ENCODE data around the gene ALS2CL.
A peak's percentile ranks its signal among the peaks of the same experiment; 100 is the strongest.

Gene ALS2CL

GRCh38 chr3:46695962-46696894, 2.7 kb upstream of the ALS2CL start:
- H3K27ac ChIP-seq (ENCODE audit: low read length): no peak overlapping the region
- no peaks in the 10 kb centered on the region for H3K36me3 ChIP-seq (ENCODE audit: control insufficient read depth, low read depth, low read length)
- H3K4me3 ChIP-seq (ENCODE audit: low read length): no peak overlapping the region
- H3K4me1 ChIP-seq (ENCODE audit: control insufficient read depth, low read depth, low read length): peaks cover 9% of the 10 kb centered on the region
- no peak overlapping the region for H3K9ac ChIP-seq (ENCODE audit: low read length)
- no peaks in the 10 kb centered on the region for H3K9me3 ChIP-seq (ENCODE audit: control insufficient read depth, low read depth, low read length)
- peaks cover 26% of the 10 kb centered on the region for H3K27me3 ChIP-seq (ENCODE audit: control insufficient read depth, insufficient read depth, low read length)

GRCh38 chr3:46695177-46695961, 1.9 kb upstream of the ALS2CL start:
- peaks cover 21% of the 10 kb centered on the region for H3K27me3 ChIP-seq (ENCODE audit: control insufficient read depth, insufficient read depth, low read length)
- no peaks in the 10 kb centered on the region for H3K36me3 ChIP-seq (ENCODE audit: control insufficient read depth, low read depth, low read length)
- H3K9ac ChIP-seq (ENCODE audit: low read length): no peak overlapping the region
- no peaks in the 10 kb centered on the region for H3K9me3 ChIP-seq (ENCODE audit: control insufficient read depth, low read depth, low read length)
- H3K4me3 ChIP-seq (ENCODE audit: low read length): no peak overlapping the region
- H3K27ac ChIP-seq (ENCODE audit: low read length): no peak overlapping the region
- H3K4me1 ChIP-seq (ENCODE audit: control insufficient read depth, low read depth, low read length): peaks cover 9% of the 10 kb centered on the region

- peaks cover 9% of the 10 kb centered on the region for H3K4me1 ChIP-seq (ENCODE audit: control insufficient read depth, low read depth, low read length)
- no peak overlapping the region for H3K27ac ChIP-seq (ENCODE audit: low read length)
- H3K9ac ChIP-seq (ENCODE audit: low read length): no peak overlapping the region
Measured at GRCh38 chr3:46694520-46694919, 1.0 kb upstream of the ALS2CL start.

GRCh38 chr3:46693892-46694226, 380 bp upstream of the ALS2CL start:
- Histone ChIP-seq H3K9me3 (ENCODE audit: control insufficient read depth, low read depth, low read length) (no peaks in the 10 kb centered on the region), H3K27me3 (ENCODE audit: control insufficient read depth, insufficient read depth, low read length) (peaks cover 21% of the 10 kb centered on the region), H3K4me3 (ENCODE audit: low read length) (no peak overlapping the region), H3K4me1 (ENCODE audit: control insufficient read depth, low read depth, low read length) (peaks cover 9% of the 10 kb centered on the region), H3K27ac (ENCODE audit: low read length) (no peak overlapping the region), H3K36me3 (ENCODE audit: control insufficient read depth, low read depth, low read length) (no peaks in the 10 kb centered on the region), H3K9ac (ENCODE audit: low read length) (no peak overlapping the region)

More at GRCh38 chr3:46694520-46694919, 1.0 kb upstream of the ALS2CL start:
- Histone ChIP-seq H3K36me3 (ENCODE audit: control insufficient read depth, low read depth, low read length) (no peaks in the 10 kb centered on the region), H3K4me3 (ENCODE audit: low read length) (no peak overlapping the region), H3K9me3 (ENCODE audit: control insufficient read depth, low read depth, low read length) (no peaks in the 10 kb centered on the region), H3K27me3 (ENCODE audit: control insufficient read depth, insufficient read depth, low read length) (peaks cover 21% of the 10 kb centered on the region)

GRCh38 chr3:46692566-46692990, 901 bp downstream of the ALS2CL start:
- Histone ChIP-seq H3K27me3 (ENCODE audit: control insufficient read depth, insufficient read depth, low read length) (peaks cover 21% of the 10 kb centered on the region), H3K27ac (ENCODE audit: low read length) (no peak overlapping the region), H3K9ac (ENCODE audit: low read length) (no peak overlapping the region), H3K9me3 (ENCODE audit: control insufficient read depth, low read depth, low read length) (no peaks in the 10 kb centered on the region), H3K4me1 (ENCODE audit: control insufficient read depth, low read depth, low read length) (peaks cover 9% of the 10 kb centered on the region), H3K36me3 (ENCODE audit: control insufficient read depth, low read depth, low read length) (no peaks in the 10 kb centered on the region), H3K4me3 (ENCODE audit: low read length) (peak overlapping the region; percentile 55)

- peaks cover 21% of the 10 kb centered on the region for H3K27me3 ChIP-seq (ENCODE audit: control insufficient read depth, insufficient read depth, low read length)
- no peak overlapping the region for H3K9ac ChIP-seq (ENCODE audit: low read length)
- no peaks in the 10 kb centered on the region for H3K9me3 ChIP-seq (ENCODE audit: control insufficient read depth, low read depth, low read length)
- H3K4me3 ChIP-seq (ENCODE audit: low read length): no peak overlapping the region
- H3K36me3 ChIP-seq (ENCODE audit: control insufficient read depth, low read depth, low read length): no peaks in the 10 kb centered on the region
- no peak overlapping the region for H3K27ac ChIP-seq (ENCODE audit: low read length)
- peaks cover 9% of the 10 kb centered on the region for H3K4me1 ChIP-seq (ENCODE audit: control insufficient read depth, low read depth, low read length)
Measured at GRCh38 chr3:46690798-46691197, 2.7 kb downstream of the ALS2CL start.

GRCh38 chr3:46685446-46685845, 8.0 kb downstream of the ALS2CL start:
- no peak overlapping the region for H3K27ac ChIP-seq (ENCODE audit: low read length)
- H3K9ac ChIP-seq (ENCODE audit: low read length): no peak overlapping the region
- no peak overlapping the region for H3K4me3 ChIP-seq (ENCODE audit: low read length)
- H3K27me3 ChIP-seq (ENCODE audit: control insufficient read depth, insufficient read depth, low read length): no peaks in the 10 kb centered on the region
- H3K9me3 ChIP-seq (ENCODE audit: control insufficient read depth, low read depth, low read length): no peaks in the 10 kb centered on the region
- no peaks in the 10 kb centered on the region for H3K36me3 ChIP-seq (ENCODE audit: control insufficient read depth, low read depth, low read length)
- no peaks in the 10 kb centered on the region for H3K4me1 ChIP-seq (ENCODE audit: control insufficient read depth, low read depth, low read length)

- no peaks in the 10 kb centered on the region for H3K36me3 ChIP-seq (ENCODE audit: control insufficient read depth, low read depth, low read length)
- H3K27ac ChIP-seq (ENCODE audit: low read length): no peak overlapping the region
- H3K9me3 ChIP-seq (ENCODE audit: control insufficient read depth, low read depth, low read length): no peaks in the 10 kb centered on the region
- H3K4me1 ChIP-seq (ENCODE audit: control insufficient read depth, low read depth, low read length): no peaks in the 10 kb centered on the region
- no peaks in the 10 kb centered on the region for H3K27me3 ChIP-seq (ENCODE audit: control insufficient read depth, insufficient read depth, low read length)
- H3K9ac ChIP-seq (ENCODE audit: low read length): no peak overlapping the region
- no peak overlapping the region for H3K4me3 ChIP-seq (ENCODE audit: low read length)
Measured at GRCh38 chr3:46684891-46685290, 8.6 kb downstream of the ALS2CL start.

GRCh38 chr3:46682974-46683373, 10.5 kb downstream of the ALS2CL start:
- Histone ChIP-seq H3K36me3 (ENCODE audit: control insufficient read depth, low read depth, low read length) (no peaks in the 10 kb centered on the region), H3K9ac (ENCODE audit: low read length) (no peak overlapping the region), H3K27ac (ENCODE audit: low read length) (no peak overlapping the region), H3K4me3 (ENCODE audit: low read length) (no peak overlapping the region), H3K27me3 (ENCODE audit: control insufficient read depth, insufficient read depth, low read length) (no peaks in the 10 kb centered on the region), H3K9me3 (ENCODE audit: control insufficient read depth, low read depth, low read length) (no peaks in the 10 kb centered on the region), H3K4me1 (ENCODE audit: control insufficient read depth, low read depth, low read length) (no peaks in the 10 kb centered on the region)

- Histone ChIP-seq H3K27me3 (ENCODE audit: control insufficient read depth, insufficient read depth, low read length) (no peaks in the 10 kb centered on the region), H3K36me3 (ENCODE audit: control insufficient read depth, low read depth, low read length) (no peaks in the 10 kb centered on the region), H3K9ac (ENCODE audit: low read length) (no peak overlapping the region), H3K4me1 (ENCODE audit: control insufficient read depth, low read depth, low read length) (no peaks in the 10 kb centered on the region), H3K4me3 (ENCODE audit: low read length) (no peak overlapping the region), H3K9me3 (ENCODE audit: control insufficient read depth, low read depth, low read length) (no peaks in the 10 kb centered on the region), H3K27ac (ENCODE audit: low read length) (no peak overlapping the region)
Measured at GRCh38 chr3:46681856-46682540, 11.5 kb downstream of the ALS2CL start.

- H3K27ac ChIP-seq (ENCODE audit: low read length): no peak overlapping the region
Measured at GRCh38 chr3:46681387-46681786, 12.1 kb downstream of the ALS2CL start.

More at GRCh38 chr3:46681387-46681786, 12.1 kb downstream of the ALS2CL start:
- Histone ChIP-seq H3K4me1 (ENCODE audit: control insufficient read depth, low read depth, low read length) (no peaks in the 10 kb centered on the region), H3K4me3 (ENCODE audit: low read length) (no peak overlapping the region), H3K9ac (ENCODE audit: low read length) (no peak overlapping the region), H3K9me3 (ENCODE audit: control insufficient read depth, low read depth, low read length) (no peaks in the 10 kb centered on the region), H3K36me3 (ENCODE audit: control insufficient read depth, low read depth, low read length) (no peaks in the 10 kb centered on the region), H3K27me3 (ENCODE audit: control insufficient read depth, insufficient read depth, low read length) (no peaks in the 10 kb centered on the region)

Data from iPS-18a (cell line).